GM18867 (cell line): ENCODE results near the gene METAP1D.
"Not testable (repeated sequence)": the region's sequence is repeated elsewhere in the genome, so short reads cannot be mapped to it uniquely, and the experiment has no call there.

Experiments used
- ATAC-seq: cut with Tn5 transposase; IDR thresholded peaks from one replicate; pipeline ENCODE4 v1.9.1; 2021; ENCODE audit warnings: mild to moderate bottlenecking, moderate library complexity; ENCODE audit not compliant: unreplicated experiment

Gene METAP1D

DNA sequence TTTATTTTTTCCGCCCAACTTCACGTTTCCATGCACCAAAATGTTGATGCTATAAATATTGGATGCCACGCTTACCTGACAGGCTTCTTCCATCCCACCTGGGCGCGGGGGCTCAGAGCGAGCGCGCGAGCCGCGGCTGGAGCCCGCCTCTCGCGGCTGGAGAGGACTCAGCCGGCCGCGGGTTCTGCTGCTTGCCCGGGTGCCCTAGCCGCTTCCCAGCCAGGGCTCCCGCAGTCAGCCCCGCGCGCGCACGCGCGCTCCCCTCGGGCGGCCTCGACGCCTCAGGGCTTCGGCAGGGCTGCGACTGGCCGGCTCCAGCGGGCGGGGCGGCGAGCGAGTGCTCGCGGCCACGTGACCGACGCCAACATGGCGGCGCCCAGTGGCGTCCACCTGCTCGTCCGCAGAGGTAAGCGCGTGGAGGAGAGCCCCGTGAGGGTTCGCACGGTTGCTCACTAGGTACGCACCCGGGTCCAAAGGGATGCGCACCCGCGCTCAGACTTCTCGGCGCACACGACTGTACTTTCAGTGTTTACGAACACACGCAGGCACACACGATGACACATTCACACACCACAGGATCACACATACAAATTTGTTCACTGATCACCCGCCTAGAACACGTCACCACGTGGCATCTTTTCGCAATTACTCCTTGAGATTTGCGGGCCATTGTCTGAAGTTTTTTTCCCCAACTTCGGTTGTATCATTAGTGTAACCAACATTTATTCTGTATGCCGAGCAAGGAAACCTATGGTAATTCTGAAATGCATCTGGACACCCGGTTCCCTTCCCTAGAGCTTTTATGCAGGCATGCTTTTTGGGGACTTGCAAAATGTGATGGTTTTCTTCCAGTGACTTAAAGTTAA, at the start of gene METAP1D:
METAP1D (plus strand) TSS at position 350 of the 866 bp plus-strand sequence; CDS start at position 367, 17 bp downstream.
- ATAC-seq, result peak; percentile 96

DNA sequence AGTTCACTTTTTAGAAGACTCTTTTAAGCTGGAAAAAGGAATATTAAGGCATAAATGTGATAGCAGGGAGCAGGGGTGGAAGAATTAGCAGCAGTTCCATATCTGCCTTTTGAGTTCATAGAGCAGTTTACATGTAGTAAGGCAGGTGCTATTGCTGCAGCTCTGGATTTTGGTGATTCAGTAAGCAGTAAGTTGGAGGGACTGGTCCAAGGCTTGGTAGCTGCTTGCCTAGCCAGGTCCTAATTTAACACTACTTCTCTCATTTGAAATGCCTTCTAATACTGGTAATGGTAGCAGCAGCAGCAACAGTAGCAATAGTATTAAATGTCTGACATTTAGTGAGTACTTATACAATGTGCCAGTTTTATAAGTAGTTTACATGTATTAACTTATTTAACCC, 47.5 kb upstream of the METAP1D start:
- no peak for ATAC-seq

DNA sequence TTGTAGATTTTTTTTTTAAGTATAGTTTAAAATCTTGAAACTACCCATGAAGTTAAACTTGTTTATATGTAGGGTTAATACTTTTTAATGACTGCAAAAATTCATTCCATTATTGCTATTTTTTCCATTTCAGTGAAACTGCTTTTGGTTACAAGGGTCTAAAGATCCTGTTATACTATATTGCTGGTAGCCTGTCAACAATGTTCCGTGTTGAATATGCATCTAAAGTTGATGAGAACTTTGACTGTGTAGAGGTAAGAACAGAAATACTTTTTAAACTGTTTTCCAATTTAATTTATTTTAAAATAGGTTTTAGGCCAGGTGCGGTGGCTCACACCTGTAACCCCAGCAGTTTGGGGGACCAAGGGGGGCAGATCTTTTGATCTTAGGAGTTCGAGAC, 47.0 kb upstream of the METAP1D start:
- no peak for ATAC-seq

DNA sequence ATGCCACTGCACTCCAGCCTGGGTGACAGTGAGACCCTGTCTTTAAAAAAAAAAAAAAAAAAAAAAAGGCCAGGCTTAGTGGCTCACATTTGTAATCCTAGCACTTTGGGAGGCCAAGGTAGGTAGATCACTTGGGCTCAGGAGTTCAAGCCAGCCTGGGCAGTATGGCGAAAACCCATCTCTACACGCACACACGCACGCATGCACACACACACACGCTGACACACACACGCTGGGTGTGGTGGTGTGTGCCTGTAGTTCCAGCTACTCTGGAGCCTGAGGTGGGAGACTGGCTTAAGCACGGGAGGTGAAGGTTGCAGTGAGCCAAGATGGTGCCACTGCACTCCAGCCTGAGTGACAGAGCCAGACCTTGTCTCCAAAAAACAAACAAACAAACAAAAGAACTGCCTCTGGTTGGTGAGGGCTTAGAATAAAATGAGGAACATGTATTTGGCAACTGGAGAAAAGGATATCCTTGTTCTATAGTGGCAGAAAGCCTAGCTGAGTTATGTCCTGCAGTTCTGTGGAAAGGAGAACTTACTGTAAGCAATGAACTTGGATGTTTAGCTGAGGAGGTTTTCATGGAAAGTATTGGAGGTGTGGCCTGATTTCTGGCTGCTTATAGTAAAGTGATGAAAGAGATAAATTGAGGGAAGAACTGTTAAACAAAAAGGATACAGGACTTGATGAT, 43.5 kb upstream of the METAP1D start:
- ATAC-seq, result no peak

DNA sequence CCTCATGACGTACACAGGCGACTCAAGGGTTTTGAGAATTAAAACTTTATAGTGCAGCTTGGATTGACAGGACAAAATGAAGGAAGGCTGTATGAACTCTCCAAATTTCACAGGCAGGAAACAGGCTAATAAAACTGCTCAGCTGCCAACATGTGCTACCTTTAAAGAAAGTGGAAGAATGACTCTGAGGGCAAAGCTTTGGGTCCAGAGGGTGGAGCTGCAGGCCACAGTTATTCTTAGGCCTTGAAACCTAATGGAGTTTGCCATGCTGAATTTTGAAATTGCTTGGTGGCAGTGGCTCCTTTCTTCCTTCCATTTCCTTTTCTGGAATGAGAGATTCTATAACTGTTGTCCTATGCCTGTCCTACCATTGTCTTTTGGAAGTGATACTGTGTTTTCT, 42.7 kb upstream of the METAP1D start:
- no peak for ATAC-seq

DNA sequence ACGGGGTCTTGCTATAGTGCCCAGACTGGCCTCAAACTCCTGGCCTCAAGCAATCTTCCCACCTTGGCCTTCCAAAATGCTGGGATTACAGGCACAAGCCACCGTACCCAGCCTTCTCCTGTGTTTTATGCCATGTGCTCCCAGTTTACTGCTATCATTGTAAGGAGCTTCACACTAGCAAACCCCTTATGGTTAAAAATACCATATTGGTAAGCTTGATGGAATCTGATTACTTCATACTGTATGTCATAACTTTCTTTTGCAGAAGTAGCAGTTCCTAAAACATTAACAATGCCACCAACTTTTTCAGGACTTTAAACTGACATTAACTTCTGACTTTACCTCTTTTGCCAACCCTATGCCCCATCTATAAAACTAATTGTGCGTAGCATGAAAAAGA, 41.3 kb upstream of the METAP1D start:
- no peak for ATAC-seq

DNA sequence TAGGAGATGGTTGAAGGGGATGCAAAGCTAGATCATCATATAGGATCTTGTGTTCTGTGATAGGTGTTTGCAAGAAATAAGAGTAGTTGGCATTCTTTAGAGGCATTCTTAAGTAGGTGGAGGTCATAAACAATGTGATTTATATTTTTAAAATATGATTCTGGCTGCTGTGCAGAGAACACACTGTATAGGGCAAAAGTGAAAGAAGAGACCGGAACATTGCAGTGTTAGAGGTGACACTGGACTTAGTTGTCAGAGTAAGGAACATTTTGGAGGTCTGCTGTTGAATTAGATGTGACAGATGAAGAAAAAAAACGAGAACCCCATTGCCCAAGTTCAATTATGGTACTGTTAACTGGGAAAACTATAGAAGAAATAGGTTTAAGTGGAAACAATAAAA, 39.8 kb upstream of the METAP1D start:
- ATAC-seq, result no peak

DNA sequence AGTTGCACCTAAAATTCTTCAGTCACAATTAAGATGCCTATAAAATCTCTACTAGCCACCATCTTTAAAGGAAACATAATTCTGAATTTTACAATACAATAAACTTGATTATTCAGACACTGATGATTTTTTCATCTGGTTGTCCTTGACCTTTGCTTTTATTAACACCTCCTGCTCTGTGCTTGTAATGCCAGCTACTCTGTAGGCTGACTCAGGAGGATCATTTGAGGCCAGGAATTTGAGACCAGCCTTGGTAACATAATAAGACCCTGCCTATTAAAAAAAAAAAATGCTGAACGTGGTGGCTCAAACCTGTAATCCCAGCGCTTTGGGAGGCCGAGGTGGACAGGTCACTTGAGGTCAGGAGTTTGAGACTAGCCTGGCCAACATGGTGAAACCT, 39.2 kb upstream of the METAP1D start:
- no peak for ATAC-seq

DNA sequence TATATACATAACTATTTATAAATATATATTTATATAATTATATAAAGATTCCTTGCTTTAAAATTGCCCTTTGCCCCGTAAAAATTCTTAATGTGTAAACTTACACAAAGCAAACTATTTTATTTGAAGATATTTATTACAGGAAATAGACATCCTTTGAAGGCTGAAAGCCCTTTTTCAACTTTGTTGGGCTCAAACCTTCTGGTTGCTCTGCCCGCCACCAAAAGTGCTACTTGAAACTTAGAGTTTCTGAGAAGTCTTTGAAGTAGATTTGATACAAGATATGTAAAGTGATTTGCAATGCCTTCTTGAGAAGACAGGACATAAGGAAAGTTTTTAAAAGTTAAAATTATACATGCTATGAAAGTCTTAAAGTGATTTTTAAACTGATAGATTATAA, 36.6 kb upstream of the METAP1D start:
- ATAC-seq, result no peak

DNA sequence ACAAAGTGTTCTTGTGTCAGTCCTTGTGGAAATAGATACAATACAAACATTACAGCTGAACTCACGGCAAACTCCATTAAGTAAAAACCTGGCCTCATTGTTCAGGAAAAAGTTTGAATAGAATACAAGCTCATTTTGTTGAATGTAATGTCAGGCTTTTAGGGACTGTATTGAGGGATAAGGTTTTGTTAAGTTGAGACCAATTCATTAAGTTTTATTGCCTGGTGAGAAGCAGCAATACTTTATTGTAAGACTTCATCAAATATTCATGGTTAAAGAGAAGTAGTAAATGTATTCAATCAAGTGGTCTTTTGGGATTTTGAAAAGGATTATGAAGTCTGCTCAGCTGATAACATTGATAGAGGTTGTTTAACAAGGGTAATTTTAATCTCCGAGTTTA, 35.4 kb upstream of the METAP1D start:
- ATAC-seq, result no peak

DNA sequence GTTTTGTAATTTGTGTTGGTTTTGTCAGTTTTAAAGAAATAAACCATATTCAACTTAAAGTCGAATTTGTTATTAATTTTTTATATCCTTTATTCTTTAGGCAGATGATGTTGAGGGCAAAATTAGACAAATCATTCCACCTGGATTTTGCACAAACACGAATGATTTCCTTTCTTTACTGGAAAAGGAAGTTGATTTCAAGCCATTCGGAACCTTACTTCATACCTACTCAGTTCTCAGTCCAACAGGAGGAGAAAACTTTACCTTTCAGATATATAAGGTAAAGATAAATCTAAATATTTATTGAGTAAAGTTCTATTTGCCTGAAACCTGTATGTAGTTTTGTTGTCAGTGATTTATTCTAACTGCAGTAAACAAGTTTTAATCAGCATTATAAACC, 34.5 kb upstream of the METAP1D start:
- no peak for ATAC-seq

DNA sequence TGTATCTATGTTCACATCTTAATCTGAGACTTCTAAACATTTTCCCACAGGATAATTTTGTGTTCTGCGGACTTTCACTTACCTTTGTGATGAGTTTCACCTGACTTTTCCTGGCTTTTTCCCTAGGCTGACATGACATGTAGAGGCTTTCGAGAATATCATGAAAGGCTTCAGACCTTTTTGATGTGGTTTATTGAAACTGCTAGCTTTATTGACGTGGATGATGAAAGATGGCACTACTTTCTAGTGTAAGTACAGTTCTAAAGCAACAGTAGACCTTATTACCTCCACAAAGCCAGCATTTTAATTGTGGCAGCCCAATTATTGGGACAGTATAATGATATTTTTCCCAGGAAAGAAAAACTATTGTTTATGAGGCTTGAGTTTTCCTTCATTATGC, 34.1 kb upstream of the METAP1D start:
- ATAC-seq, result no peak

DNA sequence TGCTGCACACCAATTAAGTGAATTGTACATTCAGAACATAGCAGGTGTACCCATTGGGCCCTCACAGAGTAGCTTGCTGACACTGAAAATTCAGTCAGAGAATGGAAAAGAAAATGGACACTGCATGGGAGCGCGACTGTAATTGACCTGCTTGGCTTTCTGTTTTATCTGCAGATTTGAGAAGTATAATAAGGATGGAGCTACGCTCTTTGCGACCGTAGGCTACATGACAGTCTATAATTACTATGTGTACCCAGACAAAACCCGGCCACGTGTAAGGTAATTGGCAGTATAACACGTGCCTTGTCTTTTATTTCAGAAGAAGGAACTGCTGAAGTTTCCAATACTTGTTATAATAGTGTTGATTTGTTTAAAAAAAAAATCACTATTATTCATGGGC, 33.5 kb upstream of the METAP1D start:
- no peak for ATAC-seq

DNA sequence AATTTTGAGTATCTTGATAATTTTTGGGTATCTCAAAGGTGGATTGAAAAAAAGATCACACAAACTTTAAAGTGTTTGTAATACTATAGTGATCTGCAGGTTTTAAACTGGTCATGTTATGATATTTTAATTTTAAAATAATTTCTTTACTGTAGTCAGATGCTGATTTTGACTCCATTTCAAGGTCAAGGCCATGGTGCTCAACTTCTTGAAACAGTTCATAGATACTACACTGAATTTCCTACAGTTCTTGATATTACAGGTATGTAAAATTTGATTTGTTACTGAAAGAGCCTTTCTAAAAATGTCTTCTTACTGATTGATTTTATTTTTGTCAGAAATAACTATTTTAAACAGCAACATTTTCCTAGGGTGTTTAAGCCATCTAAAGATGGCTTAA, 33.1 kb upstream of the METAP1D start:
- ATAC-seq, result no peak

DNA sequence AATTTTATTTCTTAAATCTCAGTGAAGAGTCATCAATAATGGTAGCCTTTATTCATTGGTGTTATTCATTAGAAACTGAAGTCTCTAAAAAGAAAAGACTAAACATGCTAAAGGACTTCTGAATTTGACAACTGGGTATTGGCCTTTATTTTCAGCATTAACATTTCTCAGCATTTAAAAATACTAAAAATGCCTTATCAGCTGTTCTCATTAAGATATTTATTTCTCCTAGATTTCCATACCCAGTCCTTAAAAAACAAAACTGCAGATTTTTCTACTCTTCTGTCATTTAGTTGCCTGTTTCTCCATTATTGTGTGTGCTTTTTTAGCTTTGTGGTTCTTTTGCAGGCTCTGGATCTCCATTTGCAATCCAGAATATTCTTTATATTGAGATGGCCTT, 31.2 kb upstream of the METAP1D start:
- no peak for ATAC-seq

DNA sequence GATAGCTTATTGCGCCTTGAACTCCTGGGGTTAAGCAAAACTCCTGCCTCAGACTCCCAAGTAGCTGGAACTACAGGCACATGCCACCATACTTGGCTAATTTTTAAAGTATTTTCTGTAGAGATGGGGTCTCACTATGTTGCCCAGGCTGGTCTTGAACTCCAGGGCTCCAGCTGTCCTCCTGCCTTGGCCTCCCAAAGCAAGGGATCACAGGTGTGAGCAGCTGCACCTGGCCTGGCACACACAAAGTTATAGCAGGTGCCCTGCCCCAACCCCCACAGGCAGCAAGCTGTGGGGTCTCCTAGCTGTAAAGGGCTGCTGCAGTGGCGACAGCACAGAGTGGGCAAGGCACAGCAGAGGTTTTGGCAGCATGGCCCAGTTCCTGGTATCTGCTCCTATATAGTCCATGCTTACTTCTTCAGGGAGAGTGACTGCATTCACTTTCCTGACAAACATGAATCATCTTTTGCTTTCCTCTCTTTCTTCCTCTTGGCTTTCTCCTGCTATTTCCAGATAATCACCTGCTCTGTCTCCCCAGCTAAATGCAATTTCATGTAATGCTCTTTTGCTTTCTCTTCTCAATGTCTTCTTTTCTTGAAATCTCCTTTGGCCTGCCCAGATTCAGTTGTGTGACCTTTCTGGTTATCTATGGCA, 27.3 kb upstream of the METAP1D start:
- no peak for ATAC-seq

DNA sequence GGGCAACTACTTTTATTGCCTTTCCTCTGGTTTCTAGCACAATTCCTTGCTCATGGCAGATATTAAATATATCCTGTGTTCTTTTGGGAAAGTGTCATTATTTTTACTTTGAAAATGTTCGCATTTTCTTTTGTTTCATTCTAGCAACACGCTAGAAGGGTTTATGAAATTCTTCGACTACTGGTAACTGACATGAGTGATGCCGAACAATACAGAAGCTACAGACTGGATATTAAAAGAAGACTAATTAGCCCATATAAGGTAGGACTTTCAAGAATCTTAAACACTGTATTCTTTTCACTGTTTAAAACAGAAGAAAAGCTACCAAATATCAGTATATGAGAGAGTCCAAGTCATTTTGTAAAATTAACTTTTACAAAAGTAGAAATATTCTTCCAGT, 20.6 kb upstream of the METAP1D start:
- ATAC-seq, result no peak

DNA sequence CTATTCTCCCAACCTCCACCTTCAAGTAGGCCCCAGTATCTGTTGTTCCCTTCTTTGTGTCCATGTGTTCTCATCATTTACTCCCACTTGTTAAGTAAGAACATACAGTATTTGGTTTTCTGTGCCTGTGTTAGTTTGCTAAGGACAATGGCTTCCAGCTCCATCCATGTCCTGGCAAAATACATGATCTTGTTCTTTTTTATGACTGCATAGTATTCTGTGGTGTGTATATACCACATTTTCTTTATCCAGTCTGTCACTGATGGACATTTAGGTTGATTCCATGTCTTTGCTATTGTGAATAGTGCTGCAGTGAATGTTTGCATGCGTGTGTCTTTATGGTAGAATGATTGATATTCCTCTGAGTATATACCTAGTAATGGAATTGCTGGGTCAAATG, 15.8 kb upstream of the METAP1D start:
- not testable (repeated sequence) for ATAC-seq

DNA sequence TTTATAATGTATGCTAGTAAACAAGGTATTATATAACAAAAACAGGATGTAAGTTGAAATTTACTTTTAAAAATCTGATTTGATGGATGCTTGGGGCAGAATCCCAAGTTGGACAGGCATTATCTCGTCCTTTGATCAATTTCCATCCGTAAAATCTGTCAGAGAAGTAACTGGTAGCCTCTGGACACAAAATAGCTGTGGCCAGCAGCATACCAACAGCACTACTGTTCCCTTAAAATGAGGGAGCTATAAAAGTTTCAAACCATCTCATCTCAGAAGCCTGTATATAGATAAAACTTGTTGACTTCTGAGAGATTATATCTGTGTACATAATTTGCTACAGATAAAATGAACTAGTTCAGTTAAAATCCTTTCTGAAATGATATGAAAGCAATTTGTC, 14.7 kb upstream of the METAP1D start:
- ATAC-seq, result no peak

DNA sequence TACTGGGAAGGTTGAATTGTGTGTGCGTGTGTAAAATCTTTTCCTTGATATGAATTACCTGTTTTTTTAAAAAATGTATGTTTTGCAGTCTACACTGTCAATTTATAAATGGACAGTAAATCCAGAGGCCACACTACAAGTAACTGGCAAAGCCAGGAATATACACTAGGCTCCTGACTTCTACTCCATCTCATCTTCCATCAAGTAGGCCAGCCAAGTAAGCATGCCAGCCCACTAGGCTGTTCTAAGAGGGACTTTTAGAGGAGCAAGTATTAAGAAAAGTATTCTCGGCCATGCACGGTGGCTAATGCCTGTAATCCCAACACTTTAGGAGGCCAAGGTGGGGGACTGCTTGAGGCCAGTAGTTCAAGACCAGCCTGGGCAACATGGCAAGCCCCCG, 13.0 kb upstream of the METAP1D start:
- no peak for ATAC-seq

DNA sequence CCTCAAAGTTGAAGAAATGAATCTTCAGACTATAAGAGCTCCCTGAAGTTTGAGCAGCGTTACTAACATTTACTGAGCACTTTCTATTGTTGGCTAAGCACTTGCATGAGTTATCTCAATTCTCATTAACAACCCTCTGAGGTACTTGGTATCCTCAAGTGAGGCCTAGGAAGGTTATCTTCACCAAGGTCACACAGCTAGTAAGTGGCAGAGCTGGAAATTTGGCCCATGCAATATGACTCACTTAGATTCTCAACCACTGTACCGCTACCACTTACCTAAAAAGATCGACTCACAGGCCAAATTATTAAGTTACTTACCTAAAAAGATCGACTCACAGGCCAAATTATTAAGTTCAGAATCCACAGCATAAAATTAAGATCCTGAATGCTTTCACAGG, 8.7 kb upstream of the METAP1D start:
- ATAC-seq, result no peak

DNA sequence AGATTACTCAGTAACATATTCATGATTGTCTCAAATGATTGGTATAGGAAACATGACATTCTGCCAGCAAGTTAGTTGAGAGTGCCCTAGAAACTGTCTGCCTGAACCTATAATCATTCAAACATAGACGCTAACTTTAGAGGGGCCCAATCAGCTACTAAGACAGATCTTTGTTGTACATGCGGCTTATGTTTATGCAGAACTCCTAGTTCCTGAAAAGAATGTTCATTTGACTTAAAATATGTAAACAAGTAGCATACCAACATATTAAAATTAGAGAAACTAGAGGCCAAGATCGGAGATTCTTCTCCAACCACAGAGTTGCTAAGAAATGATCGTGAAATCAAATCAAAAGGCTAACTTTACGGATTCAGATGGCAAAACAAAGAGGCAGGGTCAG, 4.2 kb upstream of the METAP1D start:
- no peak for ATAC-seq
